NOMO-1 treated with dmso at 0.1 percent for 144 hours (cell line): Measurements from ENCODE around the gene ETV4.

Experiments used
- DNase-seq: peaks from one replicate; lab custom pipeline; 2025; ENCODE audit not compliant: unreplicated experiment; lab: John Stamatoyannopoulos, UW

The ETV4 gene

GRCh38 chr17:43546319-43547188, at the start of gene ETV4:
TSS of gene ETV4 (minus strand) at chr17:43546340. CDS start at chr17:43545617, 723 bp downstream.
- DNase-seq, result peak; percentile 79

GRCh38 chr17:43595466-43595865, 49.3 kb upstream of the ETV4 start:
- DNase-seq, result no peak

GRCh38 chr17:43591779-43592562, 45.8 kb upstream of the ETV4 start:
- no peak for DNase-seq

GRCh38 chr17:43591001-43591400, 44.9 kb upstream of the ETV4 start:
- DNase-seq, result no peak

- no peak for DNase-seq
Measured at GRCh38 chr17:43588664-43589435, 42.7 kb upstream of the ETV4 start.

GRCh38 chr17:43588121-43588520, 42.0 kb upstream of the ETV4 start:
- no peak for DNase-seq

GRCh38 chr17:43587647-43588046, 41.5 kb upstream of the ETV4 start:
- no peak for DNase-seq

GRCh38 chr17:43584666-43585102, 38.5 kb upstream of the ETV4 start:
- DNase-seq, result no peak

GRCh38 chr17:43583332-43583731, 37.2 kb upstream of the ETV4 start:
- no peak for DNase-seq

- no peak for DNase-seq
Measured at GRCh38 chr17:43581613-43582012, 35.5 kb upstream of the ETV4 start.

GRCh38 chr17:43581130-43581529, 35.0 kb upstream of the ETV4 start:
- no peak for DNase-seq

- no peak for DNase-seq
Measured at GRCh38 chr17:43579566-43580140, 33.5 kb upstream of the ETV4 start.

- DNase-seq, result no peak
Measured at GRCh38 chr17:43578699-43579565, 32.8 kb upstream of the ETV4 start.

- no peak for DNase-seq
Measured at GRCh38 chr17:43578404-43578698, 32.2 kb upstream of the ETV4 start.

- DNase-seq, result no peak
Measured at GRCh38 chr17:43577664-43578403, 31.7 kb upstream of the ETV4 start.

- DNase-seq, result no peak
Measured at GRCh38 chr17:43576563-43577229, 30.6 kb upstream of the ETV4 start.

- no peak for DNase-seq
Measured at GRCh38 chr17:43574896-43575525, 28.9 kb upstream of the ETV4 start.

GRCh38 chr17:43574348-43574747, 28.2 kb upstream of the ETV4 start:
- peak; percentile 81 for DNase-seq
